Measurements from ENCODE around the gene LRBA.

DNA sequence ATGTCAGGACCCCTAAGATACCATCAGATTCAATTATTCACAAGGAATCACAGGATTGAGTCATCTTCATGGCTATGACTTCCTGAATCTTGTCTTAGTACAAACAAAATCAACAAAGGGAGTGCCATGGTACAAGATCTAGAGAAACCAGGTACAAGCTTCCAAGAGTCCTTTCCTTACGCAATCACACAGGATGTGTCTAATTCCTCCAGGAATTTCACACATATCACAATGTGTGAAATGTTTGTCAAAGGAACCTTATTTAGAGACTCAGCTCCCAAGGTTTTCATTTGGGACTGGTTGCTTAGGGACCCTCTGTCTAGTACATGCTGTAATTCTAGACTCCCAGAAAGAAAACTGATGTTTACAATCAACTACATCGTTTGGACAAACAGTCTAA lies 350.1 kb downstream of the LRBA start:
- TF ChIP-seq CTCF (IDR thresholded peaks at IDR 0.05; ENCODE audit: low read length) (no peak), EZH2 (IDR thresholded peaks at IDR 0.05; ENCODE audit: borderline replicate concordance, low read length) (no peak)

All from OCI-LY1 (cell line).